Natural killer cell treated with Interleukin-12 subunit alpha and Interleukin-12 subunit beta and Interleukin-15 and Interleukin-18, amount 100 ng/mL, for 72 hours (primary cell): ENCODE measurements around the gene SMOC2. TPM values are rescaled to one million over a fixed set of nuclear protein-coding genes. Genes with fewer than 3 reads are reported as not detected.

Experiments
- ATAC-seq, 2 donors: fragments of 150-1000 bp; cut with Tn5 transposase in 1 of 2; sonication (Bioruptor Pico), chemical (Tn5 transposase) in 1 of 2; 2 replicates each; pipeline ENCODE4 v1.10.0; 2021
- DNase-seq: peaks from one replicate; pipeline ENCODE4 v3.0.0; 2022; ENCODE audit warnings: low spot score
- H3K27ac Mint-ChIP-seq, 2 donors: 1 replicate in 1 of 2; 2 replicates in 1 of 2; pipeline ENCODE4 v1.8.0; 2022; ENCODE audit warnings: mixed read lengths in 2 of 2, mild to moderate bottlenecking in 1 of 2, moderate library complexity in 1 of 2
- H3K27me3 Mint-ChIP-seq, 2 donors: 1 replicate in 1 of 2; 2 replicates in 1 of 2; pipeline ENCODE4 v1.8.0; 2022; ENCODE audit warnings: mixed read lengths in 2 of 2
- H3K36me3 Mint-ChIP-seq: one replicate; pipeline ENCODE4 v1.8.0; 2022; ENCODE audit warnings: mixed read lengths
- H3K4me1 Mint-ChIP-seq, 2 donors: 1 replicate in 1 of 2; 2 replicates in 1 of 2; pipeline ENCODE4 v1.8.0; 2022; ENCODE audit warnings: low read depth in 2 of 2, mixed read lengths in 2 of 2, mild to moderate bottlenecking in 1 of 2
- H3K4me3 Mint-ChIP-seq: one replicate; pipeline ENCODE4 v1.8.0; 2022; ENCODE audit warnings: mixed read lengths
- H3K9me3 Mint-ChIP-seq: 2 replicates; pipeline ENCODE4 v1.8.0; 2022; ENCODE audit warnings: mixed read lengths
- total RNA-seq, 2 donors: library from RNA; stranded (reverse); gene quantifications; one replicate each; pipeline ENCODE4 v1.2.3, GENCODE V29; 2022

SMOC2 gene
- total RNA-seq, 2 donors from 2014 or later: not detected

GRCh38 chr6:168655462-168656152, 214.6 kb downstream of the SMOC2 start:
- Mint-ChIP-seq H3K9me3 (no peaks in the 10 kb centered on the region), H3K4me3 (no peak overlapping the region), H3K27ac (no peak overlapping the region), H3K4me1 (no peaks in the 10 kb centered on the region), H3K27me3 (peaks cover 0 to 7% of the 10 kb centered on the region in 2 donors), H3K36me3 (peaks cover 7% of the 10 kb centered on the region)
- no peak for DNase-seq
- ATAC-seq: no peak

- no peak overlapping the region for H3K27ac Mint-ChIP-seq
- no peak for ATAC-seq
- H3K4me3 Mint-ChIP-seq: no peak overlapping the region
- H3K4me1 Mint-ChIP-seq: no peaks in the 10 kb centered on the region
- H3K27me3 Mint-ChIP-seq: peaks cover 12 to 17% of the 10 kb centered on the region in 2 donors
- no peaks in the 10 kb centered on the region for H3K9me3 Mint-ChIP-seq
- peaks cover 7% of the 10 kb centered on the region for H3K36me3 Mint-ChIP-seq
- no peak for DNase-seq
These were observed 217.1 kb downstream of the SMOC2 start for GRCh38 chr6:168658059-168658458.

- no peak for ATAC-seq
- H3K4me3 Mint-ChIP-seq: no peak overlapping the region
- H3K9me3 Mint-ChIP-seq: no peaks in the 10 kb centered on the region
These were observed 219.5 kb downstream of the SMOC2 start for GRCh38 chr6:168660400-168660945.

GRCh38 chr6:168662301-168662936, 221.4 kb downstream of the SMOC2 start:
- Mint-ChIP-seq H3K9me3 (no peaks in the 10 kb centered on the region), H3K4me1 (no peaks in the 10 kb centered on the region)
- ATAC-seq: peak in 1 of 2 donors; percentile 40

More at GRCh38 chr6:168660400-168660945, 219.5 kb downstream of the SMOC2 start:
- H3K36me3 Mint-ChIP-seq: peaks cover 7% of the 10 kb centered on the region
- peaks cover 12 to 23% of the 10 kb centered on the region in 2 donors for H3K27me3 Mint-ChIP-seq
- H3K4me1 Mint-ChIP-seq: no peaks in the 10 kb centered on the region
- no peak overlapping the region for H3K27ac Mint-ChIP-seq
- no peak for DNase-seq

GRCh38 chr6:168663041-168663440, 222.1 kb downstream of the SMOC2 start:
- H3K27ac Mint-ChIP-seq: no peak overlapping the region
- H3K9me3 Mint-ChIP-seq: no peaks in the 10 kb centered on the region
- H3K27me3 Mint-ChIP-seq: peaks cover 12 to 32% of the 10 kb centered on the region in 2 donors
- H3K4me3 Mint-ChIP-seq: no peak overlapping the region
- H3K36me3 Mint-ChIP-seq: peaks cover 7% of the 10 kb centered on the region
- DNase-seq (no peak), ATAC-seq (no peak)
- no peaks in the 10 kb centered on the region for H3K4me1 Mint-ChIP-seq

More at GRCh38 chr6:168662301-168662936, 221.4 kb downstream of the SMOC2 start:
- Mint-ChIP-seq H3K36me3 (peaks cover 7% of the 10 kb centered on the region), H3K27me3 (peaks cover 12 to 32% of the 10 kb centered on the region in 2 donors), H3K27ac (no peak overlapping the region), H3K4me3 (no peak overlapping the region)
- no peak for DNase-seq

- H3K9me3 Mint-ChIP-seq: no peaks in the 10 kb centered on the region
- no peak overlapping the region for H3K4me3 Mint-ChIP-seq
- peaks cover 12 to 26% of the 10 kb centered on the region in 2 donors for H3K27me3 Mint-ChIP-seq
- no peak overlapping the region for H3K27ac Mint-ChIP-seq
- no peak for ATAC-seq
- DNase-seq: no peak
- no peaks in the 10 kb centered on the region for H3K4me1 Mint-ChIP-seq
- peaks cover under 1% of the 10 kb centered on the region for H3K36me3 Mint-ChIP-seq
These were observed 224.0 kb downstream of the SMOC2 start for GRCh38 chr6:168664956-168665355.

GRCh38 chr6:168666170-168666569, 225.2 kb downstream of the SMOC2 start:
- DNase-seq (no peak), ATAC-seq (no peak)
- Mint-ChIP-seq H3K4me3 (no peak overlapping the region), H3K36me3 (no peaks in the 10 kb centered on the region), H3K9me3 (no peaks in the 10 kb centered on the region), H3K27ac (no peak overlapping the region), H3K27me3 (peaks cover 12 to 26% of the 10 kb centered on the region in 2 donors), H3K4me1 (no peaks in the 10 kb centered on the region)

GRCh38 chr6:168666699-168667427, 225.9 kb downstream of the SMOC2 start:
- no peaks in the 10 kb centered on the region for H3K9me3 Mint-ChIP-seq
- H3K4me1 Mint-ChIP-seq: no peaks in the 10 kb centered on the region
- H3K27me3 Mint-ChIP-seq: peaks cover 10 to 26% of the 10 kb centered on the region in 2 donors
- DNase-seq (no peak), ATAC-seq (no peak)
- no peak overlapping the region for H3K4me3 Mint-ChIP-seq
- H3K27ac Mint-ChIP-seq: no peak overlapping the region
- H3K36me3 Mint-ChIP-seq: no peaks in the 10 kb centered on the region

- Mint-ChIP-seq H3K4me1 (no peaks in the 10 kb centered on the region), H3K27ac (no peak overlapping the region), H3K36me3 (no peaks in the 10 kb centered on the region), H3K27me3 (peaks cover 5 to 22% of the 10 kb centered on the region in 2 donors), H3K9me3 (no peaks in the 10 kb centered on the region), H3K4me3 (no peak overlapping the region)
- no peak for ATAC-seq
- no peak for DNase-seq
These were observed 226.4 kb downstream of the SMOC2 start for GRCh38 chr6:168667428-168667805.

- ATAC-seq (no peak), DNase-seq (no peak)
- H3K36me3 Mint-ChIP-seq: no peaks in the 10 kb centered on the region
- H3K27me3 Mint-ChIP-seq: peaks cover 0 to 13% of the 10 kb centered on the region in 2 donors
- no peaks in the 10 kb centered on the region for H3K9me3 Mint-ChIP-seq
- H3K4me3 Mint-ChIP-seq: no peak overlapping the region
- H3K4me1 Mint-ChIP-seq: no peaks in the 10 kb centered on the region
- no peak overlapping the region for H3K27ac Mint-ChIP-seq
These were observed 229.5 kb downstream of the SMOC2 start for GRCh38 chr6:168670401-168670985.

GRCh38 chr6:168671028-168671862, 230.3 kb downstream of the SMOC2 start:
- no peaks in the 10 kb centered on the region for H3K9me3 Mint-ChIP-seq
- H3K4me3 Mint-ChIP-seq: no peak overlapping the region
- DNase-seq (no peak), ATAC-seq (peak in 1 of 2 donors; percentile 13)
- H3K27ac Mint-ChIP-seq: no peak overlapping the region
- no peaks in the 10 kb centered on the region for H3K36me3 Mint-ChIP-seq
- peaks cover 0 to 16% of the 10 kb centered on the region in 2 donors for H3K27me3 Mint-ChIP-seq
- no peaks in the 10 kb centered on the region for H3K4me1 Mint-ChIP-seq

- Mint-ChIP-seq H3K4me3 (no peak overlapping the region), H3K9me3 (no peaks in the 10 kb centered on the region), H3K36me3 (no peaks in the 10 kb centered on the region), H3K4me1 (no peaks in the 10 kb centered on the region), H3K27me3 (peaks cover 0 to 10% of the 10 kb centered on the region in 2 donors), H3K27ac (no peak overlapping the region)
- ATAC-seq (no peak), DNase-seq (no peak)
These were observed 231.0 kb downstream of the SMOC2 start for GRCh38 chr6:168671863-168672546.
